ENCODE results near the gene LRRN2. TPM values are rescaled to one million over a fixed set of nuclear protein-coding genes. Genes with fewer than 3 reads are reported as not detected.

The LRRN2 gene
- total RNA-seq, 2 experiments from 2014 or later = not detected

- peak overlapping the region; percentile 35 for H3K4me3 Mint-ChIP-seq
- CTCF ChIA-PET = no interaction called here
- H3K27ac Mint-ChIP-seq = peak overlapping the region; percentile 31
- no peak overlapping the region for H3K27ac ChIP-seq (ENCODE audit: low read depth in 1 of 2, low read length in 2 of 2)
- no peaks in the 10 kb centered on the region for H3K9me3 ChIP-seq (ENCODE audit: control insufficient read depth in 1 of 2, insufficient read depth in 1 of 2, low read length in 2 of 2)
- H3K9me3 Mint-ChIP-seq = no peaks in the 10 kb centered on the region
- TF ChIP-seq, protein P1, sequence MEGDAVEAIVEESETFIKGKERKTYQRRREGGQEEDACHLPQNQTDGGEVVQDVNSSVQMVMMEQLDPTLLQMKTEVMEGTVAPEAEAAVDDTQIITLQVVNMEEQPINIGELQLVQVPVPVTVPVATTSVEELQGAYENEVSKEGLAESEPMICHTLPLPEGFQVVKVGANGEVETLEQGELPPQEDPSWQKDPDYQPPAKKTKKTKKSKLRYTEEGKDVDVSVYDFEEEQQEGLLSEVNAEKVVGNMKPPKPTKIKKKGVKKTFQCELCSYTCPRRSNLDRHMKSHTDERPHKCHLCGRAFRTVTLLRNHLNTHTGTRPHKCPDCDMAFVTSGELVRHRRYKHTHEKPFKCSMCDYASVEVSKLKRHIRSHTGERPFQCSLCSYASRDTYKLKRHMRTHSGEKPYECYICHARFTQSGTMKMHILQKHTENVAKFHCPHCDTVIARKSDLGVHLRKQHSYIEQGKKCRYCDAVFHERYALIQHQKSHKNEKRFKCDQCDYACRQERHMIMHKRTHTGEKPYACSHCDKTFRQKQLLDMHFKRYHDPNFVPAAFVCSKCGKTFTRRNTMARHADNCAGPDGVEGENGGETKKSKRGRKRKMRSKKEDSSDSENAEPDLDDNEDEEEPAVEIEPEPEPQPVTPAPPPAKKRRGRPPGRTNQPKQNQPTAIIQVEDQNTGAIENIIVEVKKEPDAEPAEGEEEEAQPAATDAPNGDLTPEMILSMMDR (IDR thresholded peaks at IDR 0.05) = no peak
- H3K36me3 ChIP-seq (ENCODE audit: insufficient read depth, low read length) = no peaks in the 10 kb centered on the region
- peaks cover 0 to 2% of the 10 kb centered on the region in 2 experiments for H3K27me3 ChIP-seq (ENCODE audit: control insufficient read depth in 1 of 2, insufficient read depth in 2 of 2, low read length in 2 of 2)
- peaks cover 15% of the 10 kb centered on the region for H3K4me1 ChIP-seq (ENCODE audit: insufficient read depth, low read length)
- peaks cover 30% of the 10 kb centered on the region for H3K4me1 Mint-ChIP-seq (ENCODE audit: low read depth)
- H3K27me3 Mint-ChIP-seq = peaks cover 14% of the 10 kb centered on the region
- POLR2A ChIA-PET = no interaction called here
- no peak for DNase-seq
- ATAC-seq (ENCODE audit: poor library complexity) = no peak
- no peak overlapping the region for H3K4me3 ChIP-seq (ENCODE audit: low read length)
- intact Hi-C loops (cut with DNase I, micrococcal nuclease) = no loop called here
- no peaks in the 10 kb centered on the region for H3K36me3 Mint-ChIP-seq (ENCODE audit: low read depth)
These were observed 20.6 kb upstream of the LRRN2 start for GRCh38 chr1:204705888-204706837.

GRCh38 chr1:204705493-204705811 is 19.9 kb upstream of the LRRN2 start:
- ChIA-PET CTCF (no interaction called here), POLR2A (no interaction called here)
- no peak overlapping the region for H3K4me3 Mint-ChIP-seq
- intact Hi-C loops (cut with DNase I, micrococcal nuclease) = no loop called here
- no peak overlapping the region for H3K27ac ChIP-seq (ENCODE audit: low read depth in 1 of 2, low read length in 2 of 2)
- DNase-seq (no peak), ATAC-seq (ENCODE audit: poor library complexity) (no peak)
- H3K36me3 Mint-ChIP-seq (ENCODE audit: low read depth) = no peaks in the 10 kb centered on the region
- peaks cover 0 to 2% of the 10 kb centered on the region in 2 experiments for H3K27me3 ChIP-seq (ENCODE audit: control insufficient read depth in 1 of 2, insufficient read depth in 2 of 2, low read length in 2 of 2)
- TF ChIP-seq, protein P1 (IDR thresholded peaks at IDR 0.05) = no peak
- H3K27me3 Mint-ChIP-seq = peaks cover 7% of the 10 kb centered on the region
- peaks cover 30% of the 10 kb centered on the region for H3K4me1 Mint-ChIP-seq (ENCODE audit: low read depth)
- H3K9me3 ChIP-seq (ENCODE audit: control insufficient read depth in 1 of 2, insufficient read depth in 1 of 2, low read length in 2 of 2) = no peaks in the 10 kb centered on the region
- H3K4me1 ChIP-seq (ENCODE audit: insufficient read depth, low read length) = peaks cover 15% of the 10 kb centered on the region
- no peak overlapping the region for H3K4me3 ChIP-seq (ENCODE audit: low read length)
- no peaks in the 10 kb centered on the region for H3K9me3 Mint-ChIP-seq
- H3K36me3 ChIP-seq (ENCODE audit: insufficient read depth, low read length) = no peaks in the 10 kb centered on the region
- H3K27ac Mint-ChIP-seq = no peak overlapping the region

GRCh38 chr1:204704794-204705492 is 19.4 kb upstream of the LRRN2 start:
- TF ChIP-seq, protein P1 (IDR thresholded peaks at IDR 0.05) = no peak
- CTCF ChIA-PET = no interaction called here
- Histone ChIP-seq H3K27me3 (ENCODE audit: control insufficient read depth in 1 of 2, insufficient read depth in 2 of 2, low read length in 2 of 2) (peaks cover 0 to 2% of the 10 kb centered on the region in 2 experiments), H3K27ac (ENCODE audit: low read depth in 1 of 2, low read length in 2 of 2) (no peak overlapping the region), H3K4me3 (ENCODE audit: low read length) (no peak overlapping the region), H3K9me3 (ENCODE audit: control insufficient read depth in 1 of 2, insufficient read depth in 1 of 2, low read length in 2 of 2) (no peaks in the 10 kb centered on the region), H3K4me1 (ENCODE audit: insufficient read depth, low read length) (peaks cover 15% of the 10 kb centered on the region), H3K36me3 (ENCODE audit: insufficient read depth, low read length) (no peaks in the 10 kb centered on the region)
- no peak for ATAC-seq (ENCODE audit: poor library complexity)
- intact Hi-C loops (cut with DNase I, micrococcal nuclease) = no loop called here
- DNase-seq = no peak
- POLR2A ChIA-PET = no interaction called here
- no peak overlapping the region for H3K4me3 Mint-ChIP-seq
- peaks cover 4% of the 10 kb centered on the region for H3K27me3 Mint-ChIP-seq
- peaks cover 30% of the 10 kb centered on the region for H3K4me1 Mint-ChIP-seq (ENCODE audit: low read depth)
- H3K9me3 Mint-ChIP-seq = no peaks in the 10 kb centered on the region
- no peak overlapping the region for H3K27ac Mint-ChIP-seq
- no peaks in the 10 kb centered on the region for H3K36me3 Mint-ChIP-seq (ENCODE audit: low read depth)
